ENCODE measurements around the gene IPO5.
"Not testable (repeated sequence)": the region's sequence is repeated elsewhere in the genome, so short reads cannot be mapped to it uniquely, and the experiment has no call there.

IPO5 gene

DNA sequence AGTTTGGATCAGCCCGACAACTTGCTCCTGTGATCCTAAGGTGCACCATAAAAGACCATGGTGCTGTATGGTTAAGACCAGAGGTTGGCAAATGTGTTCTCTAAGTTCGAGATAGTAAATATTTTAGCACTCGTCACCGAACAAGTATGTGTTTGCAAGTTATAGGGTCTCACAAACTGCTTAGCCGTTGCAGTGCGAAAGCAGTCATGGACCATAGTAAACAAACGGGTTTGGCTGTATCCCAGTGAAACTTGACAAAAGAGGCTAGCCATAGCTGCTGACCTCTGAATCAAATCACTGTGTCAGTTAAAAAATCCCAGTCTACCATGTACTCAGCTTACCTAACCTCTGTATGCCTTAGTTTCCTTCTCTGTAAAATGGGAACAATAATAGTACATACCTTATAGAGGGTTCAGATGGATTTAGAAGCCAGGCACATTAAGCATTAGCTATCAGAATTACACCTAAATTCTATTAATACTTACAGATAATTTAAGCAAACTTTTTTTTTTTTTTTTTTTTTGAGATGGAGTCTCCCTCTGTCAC, 72.1 kb downstream of the IPO5 start:
- no peaks in the 10 kb centered on the region for H3K9me3 ChIP-seq (ENCODE audit: control insufficient read depth, low read length)
- H3K9ac ChIP-seq (ENCODE audit: low read length): no peak overlapping the region
- H3K27me3 ChIP-seq (ENCODE audit: control insufficient read depth, insufficient read depth, low read length): no peaks in the 10 kb centered on the region
- no peaks in the 10 kb centered on the region for H3K36me3 ChIP-seq (ENCODE audit: control insufficient read depth, insufficient read depth, low read length)
- H3K4me3 ChIP-seq (ENCODE audit: low read length): no peak overlapping the region
- H3K4me1 ChIP-seq (ENCODE audit: control insufficient read depth, insufficient read depth, low read length): no peaks in the 10 kb centered on the region

DNA sequence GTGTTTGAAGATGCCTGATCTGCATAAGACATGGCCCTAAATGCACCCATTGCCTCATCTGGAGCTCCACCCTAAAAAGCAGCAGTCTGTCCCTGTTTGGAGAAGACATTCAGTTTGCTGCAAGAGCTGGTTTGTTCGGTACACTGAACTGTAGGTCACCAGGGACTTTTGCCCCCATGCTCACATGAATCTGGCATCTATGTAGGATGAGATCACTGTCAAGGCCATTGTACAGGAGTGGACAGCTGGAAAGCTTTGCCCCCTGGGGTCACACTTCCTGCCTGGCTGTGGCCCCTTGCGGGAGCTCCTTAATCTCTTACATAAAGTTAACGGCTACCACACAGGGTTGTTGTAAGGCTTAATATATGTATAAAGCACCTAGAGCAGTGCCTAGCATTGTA, 73.0 kb downstream of the IPO5 start:
- no peak overlapping the region for H3K9ac ChIP-seq (ENCODE audit: low read length)

DNA sequence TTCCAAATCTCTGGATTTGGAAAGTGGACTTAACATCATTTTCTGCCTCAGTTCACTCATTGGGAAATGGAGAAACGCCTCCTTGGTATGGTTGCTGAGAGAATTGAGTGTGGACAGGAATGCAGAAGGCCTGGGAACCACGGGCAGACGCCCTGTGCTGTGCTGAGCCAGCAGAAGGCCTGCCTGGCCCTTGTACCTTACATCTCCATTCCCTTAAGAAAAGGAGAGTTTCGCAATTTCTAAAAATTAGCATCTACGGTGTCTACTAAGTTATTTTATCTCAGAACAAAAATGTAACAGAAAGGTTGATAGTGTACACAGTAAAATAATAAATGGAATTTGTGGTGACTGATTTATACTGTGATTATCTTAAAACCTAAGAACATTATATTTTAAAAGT, 78.7 kb downstream of the IPO5 start:
- no peaks in the 10 kb centered on the region for H3K27me3 ChIP-seq (ENCODE audit: control insufficient read depth, insufficient read depth, low read length)
- no peak overlapping the region for H3K4me3 ChIP-seq (ENCODE audit: low read length)
- H3K36me3 ChIP-seq (ENCODE audit: control insufficient read depth, insufficient read depth, low read length): no peaks in the 10 kb centered on the region
- H3K9ac ChIP-seq (ENCODE audit: low read length): no peak overlapping the region
- H3K4me1 ChIP-seq (ENCODE audit: control insufficient read depth, insufficient read depth, low read length): no peaks in the 10 kb centered on the region
- H3K9me3 ChIP-seq (ENCODE audit: control insufficient read depth, low read length): no peaks in the 10 kb centered on the region

More for the DNA sequence above, 73.0 kb downstream of the IPO5 start:
- Histone ChIP-seq H3K27me3 (ENCODE audit: control insufficient read depth, insufficient read depth, low read length) (no peaks in the 10 kb centered on the region), H3K4me1 (ENCODE audit: control insufficient read depth, insufficient read depth, low read length) (no peaks in the 10 kb centered on the region), H3K36me3 (ENCODE audit: control insufficient read depth, insufficient read depth, low read length) (no peaks in the 10 kb centered on the region), H3K9me3 (ENCODE audit: control insufficient read depth, low read length) (no peaks in the 10 kb centered on the region), H3K4me3 (ENCODE audit: low read length) (no peak overlapping the region)

DNA sequence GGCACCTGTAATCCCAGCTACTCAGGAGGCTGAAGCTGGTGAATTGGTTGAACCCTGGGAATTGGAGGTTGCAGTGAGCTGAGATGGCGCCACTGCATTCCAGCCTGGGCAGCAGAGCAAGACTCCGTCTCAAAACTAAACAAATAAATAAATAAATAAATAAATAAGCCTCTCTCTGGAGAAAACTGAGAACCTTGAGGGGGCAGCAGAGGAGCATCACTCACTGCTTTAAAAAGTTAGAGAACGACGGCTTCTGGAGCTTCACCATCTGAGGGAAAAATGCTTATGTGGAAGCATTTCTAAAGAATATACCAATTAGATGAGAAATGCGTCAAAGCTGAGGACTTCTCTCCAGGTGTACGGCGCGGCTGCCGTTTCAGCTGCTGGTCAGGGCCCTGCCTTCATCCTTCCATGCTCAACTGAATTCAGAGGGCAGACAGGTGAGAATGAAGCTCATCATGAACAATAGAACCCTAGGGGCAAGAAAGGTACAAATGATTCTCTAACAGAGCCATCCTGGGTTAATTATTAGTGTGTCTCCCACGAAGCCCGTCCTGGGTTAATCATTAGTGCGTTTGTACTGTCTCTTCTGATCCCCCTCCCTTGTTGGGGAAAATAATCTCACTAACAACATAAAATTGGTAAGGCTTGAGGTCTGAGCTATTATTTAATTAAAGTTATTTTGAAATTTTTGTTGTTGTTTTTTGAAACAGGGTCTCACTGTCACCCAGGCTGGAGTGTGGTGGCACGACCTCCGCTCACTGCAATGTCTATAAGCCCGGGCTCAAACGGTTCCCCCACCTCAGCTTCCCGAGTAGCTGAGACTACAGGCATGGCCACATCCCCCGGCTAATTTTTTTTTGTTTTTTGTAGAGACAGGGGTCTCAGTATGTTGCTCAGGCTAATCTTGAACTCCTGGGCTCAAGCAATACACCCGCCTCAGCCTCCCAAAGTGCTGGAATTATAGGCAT, 80.1 kb downstream of the IPO5 start:
- Histone ChIP-seq H3K9ac (ENCODE audit: low read length) (no peak overlapping the region), H3K27me3 (ENCODE audit: control insufficient read depth, insufficient read depth, low read length) (no peaks in the 10 kb centered on the region), H3K4me3 (ENCODE audit: low read length) (no peak overlapping the region), H3K9me3 (ENCODE audit: control insufficient read depth, low read length) (no peaks in the 10 kb centered on the region), H3K4me1 (ENCODE audit: control insufficient read depth, insufficient read depth, low read length) (no peaks in the 10 kb centered on the region), H3K36me3 (ENCODE audit: control insufficient read depth, insufficient read depth, low read length) (no peaks in the 10 kb centered on the region)

DNA sequence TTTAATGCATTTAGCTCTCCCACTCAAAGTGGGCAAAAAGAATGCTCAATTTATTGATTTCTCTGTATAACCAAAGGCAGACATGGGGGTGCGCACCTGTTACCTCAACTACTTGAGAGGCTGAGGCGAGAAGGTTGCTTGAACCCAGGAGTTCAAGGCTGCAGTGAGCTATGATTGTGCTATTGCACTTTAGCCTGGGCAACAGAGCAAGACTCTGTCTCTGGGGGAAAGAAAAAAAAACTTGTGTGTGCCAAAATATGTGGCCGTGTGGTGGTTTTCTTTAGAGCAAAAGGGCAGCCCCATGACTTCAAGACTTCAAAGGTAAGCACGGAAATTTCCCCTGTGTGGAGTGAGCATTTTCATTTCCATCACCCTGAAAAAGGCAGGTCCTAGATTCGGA, 81.9 kb downstream of the IPO5 start:
- Histone ChIP-seq H3K27me3 (ENCODE audit: control insufficient read depth, insufficient read depth, low read length) (no peaks in the 10 kb centered on the region), H3K36me3 (ENCODE audit: control insufficient read depth, insufficient read depth, low read length) (no peaks in the 10 kb centered on the region), H3K4me3 (ENCODE audit: low read length) (no peak overlapping the region), H3K9ac (ENCODE audit: low read length) (no peak overlapping the region), H3K9me3 (ENCODE audit: control insufficient read depth, low read length) (no peaks in the 10 kb centered on the region), H3K4me1 (ENCODE audit: control insufficient read depth, insufficient read depth, low read length) (no peaks in the 10 kb centered on the region)

DNA sequence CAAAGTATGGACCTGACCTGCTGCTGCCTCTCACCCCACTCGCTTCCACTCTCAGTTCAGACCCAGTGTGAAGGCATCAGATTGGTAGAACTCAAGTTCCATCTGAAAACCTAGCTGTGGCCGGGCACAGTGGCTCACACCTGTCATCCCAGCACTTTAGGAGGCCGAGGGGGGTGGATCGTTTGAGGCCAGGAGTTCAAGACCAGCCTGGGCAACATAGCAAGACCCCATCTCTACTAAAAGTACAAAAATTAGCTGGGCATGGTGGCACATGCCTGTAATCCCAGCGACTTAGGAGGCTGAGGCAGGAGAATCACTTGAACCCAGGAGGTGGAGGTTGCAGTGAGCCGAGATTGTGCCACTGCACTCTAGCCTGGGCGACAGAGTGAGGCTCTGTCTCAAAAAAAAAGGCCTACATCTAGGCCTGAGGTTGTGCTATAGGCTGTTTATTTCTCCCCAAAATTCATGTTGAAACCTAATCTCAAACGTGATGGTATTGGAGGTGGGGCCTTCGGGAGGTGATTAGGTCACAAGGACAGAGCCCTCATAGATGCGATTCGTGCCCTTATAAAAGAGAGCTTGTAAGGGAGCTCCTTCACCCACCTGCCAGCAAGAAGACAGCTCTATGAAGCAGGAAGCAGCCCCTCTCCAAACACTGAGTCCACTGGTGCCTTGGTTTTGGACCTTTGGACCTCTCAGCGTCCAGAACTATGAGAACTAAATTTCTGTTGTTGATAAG, 83.3 kb downstream of the IPO5 start:
- H3K9me3 ChIP-seq (ENCODE audit: control insufficient read depth, low read length); H3K36me3 ChIP-seq (ENCODE audit: control insufficient read depth, insufficient read depth, low read length); H3K9ac ChIP-seq (ENCODE audit: low read length); H3K4me3 ChIP-seq (ENCODE audit: low read length); H3K4me1 ChIP-seq (ENCODE audit: control insufficient read depth, insufficient read depth, low read length); H3K27me3 ChIP-seq (ENCODE audit: control insufficient read depth, insufficient read depth, low read length): not testable (repeated sequence)

DNA sequence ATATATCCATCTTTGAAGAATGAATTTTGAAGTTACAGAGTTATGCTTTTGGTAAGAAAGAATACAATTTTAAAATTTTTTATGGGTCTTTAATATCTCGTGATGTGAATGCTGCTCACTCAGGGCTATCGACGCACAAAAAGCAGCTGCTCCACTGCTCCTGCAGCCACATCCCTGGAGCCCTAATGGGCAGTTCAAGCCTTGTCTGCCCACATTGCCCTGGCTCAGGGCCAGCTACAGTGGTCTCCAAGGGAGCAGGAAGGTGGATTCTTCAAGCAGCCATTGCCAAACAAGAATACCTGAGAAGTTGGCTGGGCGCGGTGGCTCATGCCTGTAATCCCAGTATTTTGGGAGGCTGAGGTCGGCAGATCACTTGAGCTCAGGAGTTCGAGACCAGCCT, 85.8 kb downstream of the IPO5 start:
- no peaks in the 10 kb centered on the region for H3K9me3 ChIP-seq (ENCODE audit: control insufficient read depth, low read length)
- no peaks in the 10 kb centered on the region for H3K4me1 ChIP-seq (ENCODE audit: control insufficient read depth, insufficient read depth, low read length)
- H3K27me3 ChIP-seq (ENCODE audit: control insufficient read depth, insufficient read depth, low read length): no peaks in the 10 kb centered on the region
- no peak overlapping the region for H3K4me3 ChIP-seq (ENCODE audit: low read length)
- no peak overlapping the region for H3K9ac ChIP-seq (ENCODE audit: low read length)
- no peaks in the 10 kb centered on the region for H3K36me3 ChIP-seq (ENCODE audit: control insufficient read depth, insufficient read depth, low read length)

DNA sequence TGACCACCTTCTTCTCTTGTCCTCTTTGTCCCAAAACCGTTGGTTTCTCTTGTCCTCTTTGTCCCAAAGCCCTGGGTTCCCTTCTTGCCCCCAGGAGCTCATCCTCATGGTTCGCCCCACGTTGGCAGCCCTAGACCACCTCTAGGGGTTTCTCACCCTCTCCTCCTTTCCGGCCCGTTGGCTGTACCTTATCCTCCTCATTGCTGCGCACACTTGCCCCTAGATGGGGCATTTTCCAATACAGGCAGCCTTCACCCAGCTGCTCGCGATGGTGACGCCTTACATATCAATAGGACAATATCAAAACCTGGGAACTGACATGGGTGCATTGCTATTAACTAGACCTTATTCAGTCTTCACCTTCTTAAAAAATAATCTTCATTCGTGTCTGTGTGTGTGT, 86.5 kb downstream of the IPO5 start:
- Histone ChIP-seq H3K36me3 (ENCODE audit: control insufficient read depth, insufficient read depth, low read length) (no peaks in the 10 kb centered on the region), H3K9me3 (ENCODE audit: control insufficient read depth, low read length) (no peaks in the 10 kb centered on the region), H3K9ac (ENCODE audit: low read length) (no peak overlapping the region), H3K4me1 (ENCODE audit: control insufficient read depth, insufficient read depth, low read length) (no peaks in the 10 kb centered on the region), H3K4me3 (ENCODE audit: low read length) (no peak overlapping the region), H3K27me3 (ENCODE audit: control insufficient read depth, insufficient read depth, low read length) (no peaks in the 10 kb centered on the region)

DNA sequence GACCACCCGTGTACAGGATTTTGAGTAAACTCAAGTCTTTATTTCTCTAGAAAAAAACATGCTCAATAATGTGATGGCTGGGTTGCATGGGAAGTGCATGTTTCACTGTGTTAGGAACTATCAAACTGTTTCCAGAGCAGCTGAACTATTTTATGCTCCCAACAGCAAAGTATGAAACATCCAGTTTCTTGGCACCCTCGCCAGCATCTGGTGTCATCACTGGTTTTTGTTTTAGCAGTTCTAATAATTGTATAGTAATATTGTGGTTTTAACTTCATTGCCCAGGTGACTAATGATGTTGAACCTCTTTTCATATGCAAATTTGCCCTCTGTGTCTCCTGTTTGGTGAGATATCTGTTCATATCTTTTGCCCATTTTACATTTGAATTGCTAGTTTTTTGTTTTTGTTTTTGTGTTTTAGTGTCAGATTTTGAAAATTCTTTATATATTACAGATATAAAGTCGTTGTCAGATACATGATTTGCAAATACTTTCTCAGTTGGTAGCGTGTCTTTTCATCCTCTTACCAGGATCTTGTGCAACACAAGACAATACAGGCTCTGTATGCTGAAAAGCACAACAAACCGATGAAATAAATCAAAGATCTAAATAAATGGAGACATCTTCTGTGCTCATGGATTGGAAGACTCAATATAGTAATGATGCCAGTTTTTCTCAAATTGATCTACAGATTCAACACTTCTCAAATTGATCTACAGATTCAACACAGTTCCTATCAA, 87.8 kb downstream of the IPO5 start:
- Histone ChIP-seq H3K4me1 (ENCODE audit: control insufficient read depth, insufficient read depth, low read length) (no peaks in the 10 kb centered on the region), H3K9ac (ENCODE audit: low read length) (no peak overlapping the region), H3K4me3 (ENCODE audit: low read length) (no peak overlapping the region), H3K36me3 (ENCODE audit: control insufficient read depth, insufficient read depth, low read length) (no peaks in the 10 kb centered on the region), H3K9me3 (ENCODE audit: control insufficient read depth, low read length) (no peaks in the 10 kb centered on the region), H3K27me3 (ENCODE audit: control insufficient read depth, insufficient read depth, low read length) (no peaks in the 10 kb centered on the region)

DNA sequence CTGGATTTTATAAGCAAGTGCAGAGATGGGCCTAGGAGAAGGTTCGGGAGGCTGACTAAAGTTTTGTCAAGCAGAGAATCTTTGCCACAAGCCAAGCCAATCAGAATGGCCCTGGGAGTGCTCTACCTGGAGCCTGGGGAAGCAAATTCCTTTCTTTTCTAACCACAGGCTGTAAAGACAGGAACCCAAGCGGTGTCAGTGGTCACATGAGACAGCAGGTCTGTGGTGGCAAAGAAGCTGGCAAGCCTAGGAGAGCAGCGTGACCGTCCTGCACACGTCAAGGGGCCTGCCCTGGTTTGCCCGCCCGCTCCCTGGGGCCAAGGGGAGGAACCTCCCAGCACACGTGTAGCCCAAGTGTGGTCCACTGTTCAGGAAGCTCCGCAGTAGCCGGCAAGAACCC, 90.8 kb downstream of the IPO5 start:
- H3K27me3 ChIP-seq (ENCODE audit: control insufficient read depth, insufficient read depth, low read length): no peaks in the 10 kb centered on the region
- H3K4me3 ChIP-seq (ENCODE audit: low read length): no peak overlapping the region
- H3K9ac ChIP-seq (ENCODE audit: low read length): no peak overlapping the region
- H3K9me3 ChIP-seq (ENCODE audit: control insufficient read depth, low read length): no peaks in the 10 kb centered on the region
- no peaks in the 10 kb centered on the region for H3K4me1 ChIP-seq (ENCODE audit: control insufficient read depth, insufficient read depth, low read length)
- H3K36me3 ChIP-seq (ENCODE audit: control insufficient read depth, insufficient read depth, low read length): no peaks in the 10 kb centered on the region

DNA sequence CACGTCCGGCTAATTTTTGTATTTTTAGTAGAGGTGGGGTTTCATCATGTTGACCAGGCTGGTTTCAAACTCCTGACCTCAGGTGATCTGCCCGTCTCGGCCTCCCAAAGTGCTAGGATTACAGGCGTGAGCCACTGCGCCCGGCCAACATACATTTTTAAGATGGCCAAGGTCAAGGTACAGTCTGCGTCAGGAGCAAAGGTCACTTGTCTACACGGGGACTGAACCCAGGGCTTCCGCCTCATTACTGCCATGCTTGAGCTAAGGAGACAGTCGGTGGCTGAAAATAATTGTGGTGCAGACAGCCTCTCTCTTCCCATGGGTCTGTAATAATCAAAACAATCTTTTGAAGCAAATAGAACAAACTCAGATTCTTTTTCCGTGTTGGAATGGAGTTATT, 94.3 kb downstream of the IPO5 start:
- H3K36me3 ChIP-seq (ENCODE audit: control insufficient read depth, insufficient read depth, low read length); H3K27me3 ChIP-seq (ENCODE audit: control insufficient read depth, insufficient read depth, low read length); H3K9ac ChIP-seq (ENCODE audit: low read length); H3K4me1 ChIP-seq (ENCODE audit: control insufficient read depth, insufficient read depth, low read length); H3K9me3 ChIP-seq (ENCODE audit: control insufficient read depth, low read length); H3K4me3 ChIP-seq (ENCODE audit: low read length): not testable (repeated sequence)

DNA sequence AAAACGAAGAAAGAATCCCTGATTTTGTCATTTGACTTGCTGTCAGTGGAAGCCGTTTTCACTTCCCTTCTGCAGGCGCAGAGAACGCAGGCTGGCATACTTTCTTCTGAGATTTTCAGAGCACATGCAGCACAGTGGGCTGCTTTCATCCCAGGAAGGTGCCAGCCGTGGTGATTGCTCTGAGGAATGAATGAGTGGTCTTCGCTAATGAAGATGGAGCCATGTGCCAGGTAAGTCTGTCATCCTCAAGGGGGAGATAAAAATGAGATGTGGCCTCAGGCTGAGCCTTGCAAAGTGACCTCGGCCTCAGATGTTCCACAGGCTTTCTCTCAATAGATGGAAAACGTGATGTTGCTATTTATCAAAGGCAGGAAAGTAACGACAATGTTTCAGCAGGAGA, 94.8 kb downstream of the IPO5 start:
- Histone ChIP-seq H3K9ac (ENCODE audit: low read length) (no peak overlapping the region), H3K36me3 (ENCODE audit: control insufficient read depth, insufficient read depth, low read length) (no peaks in the 10 kb centered on the region), H3K27me3 (ENCODE audit: control insufficient read depth, insufficient read depth, low read length) (no peaks in the 10 kb centered on the region), H3K9me3 (ENCODE audit: control insufficient read depth, low read length) (no peaks in the 10 kb centered on the region), H3K4me1 (ENCODE audit: control insufficient read depth, insufficient read depth, low read length) (no peaks in the 10 kb centered on the region), H3K4me3 (ENCODE audit: low read length) (no peak overlapping the region)

All from mucosa of stomach (tissue), 1 donor.